ENCODE data around the gene PRELID2.

Gene PRELID2

GRCh38 chr5:145723516-145723915 lies 111.6 kb downstream of the PRELID2 start:
- H3K4me1 ChIP-seq, result no peaks in the 10 kb centered on the region
- no peaks in the 10 kb centered on the region for H4K20me1 ChIP-seq
- H3K36me3 ChIP-seq, result peaks cover 14 to 23% (median 20%) of the 10 kb centered on the region in 11 experiments; a peak in 18 of 22 replicates
- H3K27me3 ChIP-seq, result no peaks in the 10 kb centered on the region
- no peak for TF ChIP-seq Cebpa-rat (IDR thresholded peaks at IDR 0.05)
- peaks cover 23 to 31% (median 24%) of the 10 kb centered on the region in 11 experiments for H3K9me3 ChIP-seq (replicated peaks in 1 of 11)
- no peak overlapping the region for H3K27ac ChIP-seq
- H3K4me2 ChIP-seq, result no peak overlapping the region
- H3K9ac ChIP-seq, result no peak overlapping the region
- H3K4me3 ChIP-seq, result no peak overlapping the region

GRCh38 chr5:145718956-145719355 lies 116.2 kb downstream of the PRELID2 start:
- no peak overlapping the region for H3K4me3 ChIP-seq
- no peaks in the 10 kb centered on the region for H3K27me3 ChIP-seq
- H3K27ac ChIP-seq, result no peak overlapping the region
- H3K36me3 ChIP-seq, result no peaks in the 10 kb centered on the region
- no peak overlapping the region for H3K9ac ChIP-seq
- no peak for TF ChIP-seq Cebpa-rat (IDR thresholded peaks at IDR 0.05)
- no peaks in the 10 kb centered on the region for H4K20me1 ChIP-seq
- no peaks in the 10 kb centered on the region for H3K9me3 ChIP-seq (replicated peaks in 1 of 11)
- no peak overlapping the region for H3K4me2 ChIP-seq
- H3K4me1 ChIP-seq, result no peaks in the 10 kb centered on the region

- no peaks in the 10 kb centered on the region for H3K4me1 ChIP-seq
- no peak for TF ChIP-seq Cebpa-rat (IDR thresholded peaks at IDR 0.05)
- no peaks in the 10 kb centered on the region for H3K36me3 ChIP-seq
- no peak overlapping the region for H3K27ac ChIP-seq
- H3K9ac ChIP-seq, result no peak overlapping the region
- H3K4me2 ChIP-seq, result no peak overlapping the region
- H4K20me1 ChIP-seq, result no peaks in the 10 kb centered on the region
- no peaks in the 10 kb centered on the region for H3K27me3 ChIP-seq
- H3K9me3 ChIP-seq (replicated peaks in 1 of 11), result no peaks in the 10 kb centered on the region
- H3K4me3 ChIP-seq, result no peak overlapping the region
Observed at GRCh38 chr5:145715412-145715811, 119.7 kb downstream of the PRELID2 start.

GRCh38 chr5:145712245-145712644 lies 122.9 kb downstream of the PRELID2 start:
- Histone ChIP-seq H4K20me1 (no peaks in the 10 kb centered on the region), H3K4me3 (no peak overlapping the region), H3K9ac (no peak overlapping the region), H3K4me1 (no peaks in the 10 kb centered on the region), H3K27me3 (no peaks in the 10 kb centered on the region), H3K4me2 (no peak overlapping the region), H3K9me3 (replicated peaks in 1 of 11) (no peaks in the 10 kb centered on the region), H3K27ac (no peak overlapping the region), H3K36me3 (no peaks in the 10 kb centered on the region)
- TF ChIP-seq Cebpa-rat (IDR thresholded peaks at IDR 0.05), result no peak

GRCh38 chr5:145711417-145711816 lies 123.7 kb downstream of the PRELID2 start:
- Histone ChIP-seq H4K20me1 (no peaks in the 10 kb centered on the region), H3K4me3 (no peak overlapping the region), H3K4me2 (no peak overlapping the region), H3K36me3 (no peaks in the 10 kb centered on the region), H3K4me1 (no peaks in the 10 kb centered on the region), H3K27ac (no peak overlapping the region), H3K9me3 (replicated peaks in 1 of 11) (no peaks in the 10 kb centered on the region), H3K9ac (no peak overlapping the region), H3K27me3 (no peaks in the 10 kb centered on the region)
- TF ChIP-seq Cebpa-rat (IDR thresholded peaks at IDR 0.05), result no peak

Measured in BLaER1 treated with 17β-estradiol and CSF1 and Interleukin-3, amounts not matched to agents 10 nM and 100 nM (cell line).